Parathyroid adenoma (tissue), 2 donors: Measurements from ENCODE around the gene EID3.
A peak's percentile ranks its signal among the peaks of the same experiment; 100 is the strongest.

Experiments
- H2AFZ ChIP-seq: fragments of 300-600 bp; sonication (generic); one replicate; pipeline ENCODE4 v1.7.0; 2017; ENCODE audit warnings: antibody characterized with exemption, mild to moderate bottlenecking
- H3K27ac ChIP-seq: fragments of 300-600 bp; sonication (generic); one replicate; pipeline ENCODE4 v1.7.0; 2017
- H3K27me3 ChIP-seq: fragments of 300-600 bp; sonication (generic); one replicate; pipeline ENCODE4 v1.7.0; 2017; ENCODE audit warnings: low read length; ENCODE audit not compliant: control insufficient read depth, insufficient read depth
- H3K36me3 ChIP-seq: fragments of 300-600 bp; sonication (generic); one replicate; pipeline ENCODE4 v1.7.0; 2017; ENCODE audit warnings: low read length; ENCODE audit not compliant: control insufficient read depth, insufficient read depth
- H3K4me1 ChIP-seq: fragments of 300-600 bp; sonication (generic); one replicate; pipeline ENCODE4 v1.7.0; 2017; ENCODE audit warnings: control low read depth
- H3K4me2 ChIP-seq: fragments of 300-600 bp; sonication (generic); one replicate; pipeline ENCODE4 v1.7.0; 2017; ENCODE audit warnings: low read length
- H3K4me3 ChIP-seq: fragments of 300-600 bp; sonication (generic); one replicate; pipeline ENCODE4 v1.7.0; 2017; ENCODE audit warnings: low read depth, low read length
- H3K79me2 ChIP-seq: fragments of 300-600 bp; sonication (generic); one replicate; pipeline ENCODE4 v1.7.0; 2017; ENCODE audit warnings: control low read depth
- H3K9ac ChIP-seq: fragments of 300-600 bp; sonication (generic); one replicate; pipeline ENCODE4 v1.7.0; 2017; ENCODE audit warnings: mild to moderate bottlenecking
- H3K9me3 ChIP-seq: fragments of 300-600 bp; sonication (generic); one replicate; pipeline ENCODE4 v1.7.0; 2017; ENCODE audit warnings: low read length; ENCODE audit not compliant: control insufficient read depth
- CTCF ChIP-seq: fragments of 300-600 bp; sonication (generic); IDR thresholded peaks from one replicate; pipeline ENCODE4 v1.7.0; 2017; ENCODE audit warnings: antibody characterized with exemption, mild to moderate bottlenecking
- donor health status: primary hyperparathyroidism.

The EID3 gene

DNA sequence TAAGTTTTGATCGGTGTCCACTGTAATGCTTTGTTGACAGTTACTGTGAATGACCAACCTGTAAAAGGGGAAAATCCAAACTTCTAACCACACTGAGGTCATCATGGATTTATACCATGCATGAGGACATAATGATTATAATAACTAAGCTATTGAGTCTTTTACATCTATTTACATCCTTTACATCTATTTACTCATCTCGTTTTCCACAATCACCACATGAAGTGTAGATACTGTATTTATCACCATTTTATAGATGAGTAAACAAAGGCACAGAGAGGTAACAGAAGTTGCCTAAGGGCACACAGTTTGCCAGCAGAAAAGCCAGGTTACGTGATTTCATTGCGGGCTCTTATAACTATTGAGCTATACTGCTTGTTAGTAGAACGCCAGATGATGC lies 27.9 kb upstream of the EID3 start:
- H3K27ac ChIP-seq = no peak overlapping the region
- H3K36me3 ChIP-seq = no peaks in the 10 kb centered on the region
- no peak for TF ChIP-seq CTCF
- peak overlapping the region; percentile 81 for H2AFZ ChIP-seq
- H3K9me3 ChIP-seq = no peaks in the 10 kb centered on the region
- no peak overlapping the region for H3K4me3 ChIP-seq
- H3K9ac ChIP-seq = no peak overlapping the region
- no peaks in the 10 kb centered on the region for H3K79me2 ChIP-seq
- H3K4me2 ChIP-seq = no peak overlapping the region
- H3K4me1 ChIP-seq = peaks cover 3% of the 10 kb centered on the region
- no peaks in the 10 kb centered on the region for H3K27me3 ChIP-seq

- Histone ChIP-seq H3K9me3 (no peaks in the 10 kb centered on the region), H3K4me2 (no peak overlapping the region), H3K4me1 (peaks cover 3% of the 10 kb centered on the region), H3K79me2 (no peaks in the 10 kb centered on the region), H3K9ac (no peak overlapping the region), H3K36me3 (no peaks in the 10 kb centered on the region), H3K27me3 (no peaks in the 10 kb centered on the region), H3K4me3 (no peak overlapping the region), H3K27ac (no peak overlapping the region), H2AFZ (peak overlapping the region; percentile 81)
- TF ChIP-seq CTCF = no peak
Observed at GRCh38 chr12:104276273-104277131, 27.0 kb upstream of the EID3 start.

DNA sequence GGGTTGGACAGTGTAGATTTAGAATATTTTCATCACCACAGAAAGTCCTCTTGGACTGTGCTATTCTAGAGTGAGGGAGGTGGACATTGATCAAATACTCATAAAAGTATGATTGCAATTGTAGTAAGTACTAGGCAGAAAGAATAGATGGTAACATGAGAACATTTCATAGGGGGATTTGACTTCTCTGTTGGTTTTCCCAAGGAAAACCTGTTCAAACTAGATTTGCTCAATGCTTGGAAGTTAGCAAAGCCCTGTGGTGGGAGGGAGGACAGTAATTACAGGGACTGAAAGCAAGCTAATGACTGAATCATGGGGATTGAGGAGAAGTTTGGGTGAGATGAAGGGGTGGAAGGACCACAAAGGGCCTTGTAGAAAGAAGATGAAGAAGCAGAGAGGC lies 24.4 kb upstream of the EID3 start:
- TF ChIP-seq CTCF = no peak
- Histone ChIP-seq H2AFZ (no peak overlapping the region), H3K4me3 (no peak overlapping the region), H3K9me3 (no peaks in the 10 kb centered on the region), H3K9ac (no peak overlapping the region), H3K27ac (no peak overlapping the region), H3K79me2 (no peaks in the 10 kb centered on the region), H3K4me2 (no peak overlapping the region), H3K27me3 (no peaks in the 10 kb centered on the region), H3K4me1 (peaks cover 3% of the 10 kb centered on the region), H3K36me3 (no peaks in the 10 kb centered on the region)

DNA sequence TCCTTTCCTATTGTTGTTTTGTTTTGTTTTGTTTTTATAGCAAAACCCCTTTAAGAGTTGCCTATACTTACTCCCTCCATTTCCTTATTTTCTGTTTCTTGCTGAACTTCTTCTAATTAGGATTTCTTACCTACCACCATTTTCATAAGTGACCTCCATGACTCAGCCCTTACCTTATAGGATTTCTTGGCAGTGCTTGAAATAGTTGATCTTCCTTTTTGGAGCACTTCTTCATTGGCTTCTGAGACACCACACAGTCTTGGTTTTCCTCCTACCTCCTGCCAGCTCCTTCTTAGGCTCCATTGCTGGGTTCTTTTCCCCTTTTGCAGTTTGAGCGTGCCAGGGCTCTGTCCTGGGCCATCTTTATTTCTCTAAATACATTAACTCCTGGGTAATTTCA lies 23.4 kb upstream of the EID3 start:
- Histone ChIP-seq H3K4me3 (no peak overlapping the region), H3K27ac (no peak overlapping the region), H3K9ac (no peak overlapping the region), H3K36me3 (no peaks in the 10 kb centered on the region), H2AFZ (no peak overlapping the region), H3K9me3 (no peaks in the 10 kb centered on the region), H3K79me2 (no peaks in the 10 kb centered on the region), H3K27me3 (no peaks in the 10 kb centered on the region), H3K4me2 (no peak overlapping the region), H3K4me1 (peaks cover 3% of the 10 kb centered on the region)
- TF ChIP-seq CTCF = no peak
